HG02759 (cell line): ENCODE measurements around the gene ZNF366.
A peak's percentile ranks its signal among the peaks of the same experiment; 100 is the strongest.

Source experiments
- ATAC-seq: cut with Tn5 transposase; IDR thresholded peaks from one replicate; pipeline ENCODE4 v1.9.1; 2021; ENCODE audit warnings: mild to moderate bottlenecking, moderate library complexity; ENCODE audit not compliant: unreplicated experiment

The ZNF366 gene

GRCh38 chr5:72441862-72442540 is 65.2 kb downstream of the ZNF366 start:
- ATAC-seq, result no peak

GRCh38 chr5:72441094-72441723 is 66.0 kb downstream of the ZNF366 start:
- no peak for ATAC-seq

- ATAC-seq, result peak; percentile 52
These were observed 67.0 kb downstream of the ZNF366 start for GRCh38 chr5:72440207-72440638.

GRCh38 chr5:72439192-72439591 is 68.0 kb downstream of the ZNF366 start:
- ATAC-seq, result no peak

- ATAC-seq, result peak; percentile 49
These were observed 69.1 kb downstream of the ZNF366 start for GRCh38 chr5:72438141-72438540.

GRCh38 chr5:72436796-72437471 is 70.3 kb downstream of the ZNF366 start:
- ATAC-seq, result no peak

GRCh38 chr5:72434781-72435437 is 72.3 kb downstream of the ZNF366 start:
- ATAC-seq, result no peak

GRCh38 chr5:72434056-72434780 is 73.0 kb downstream of the ZNF366 start:
- ATAC-seq, result no peak

- no peak for ATAC-seq
These were observed 73.7 kb downstream of the ZNF366 start for GRCh38 chr5:72433522-72433921.

GRCh38 chr5:72428669-72429068 is 78.5 kb downstream of the ZNF366 start:
- ATAC-seq, result no peak

GRCh38 chr5:72427488-72428437 is 79.4 kb downstream of the ZNF366 start:
- ATAC-seq, result no peak

- ATAC-seq, result no peak
These were observed 80.2 kb downstream of the ZNF366 start for GRCh38 chr5:72427016-72427415.

GRCh38 chr5:72426019-72426418 is 81.2 kb downstream of the ZNF366 start:
- no peak for ATAC-seq

GRCh38 chr5:72418271-72418670 is 88.9 kb downstream of the ZNF366 start:
- no peak for ATAC-seq

GRCh38 chr5:72417333-72418062 is 89.7 kb downstream of the ZNF366 start:
- ATAC-seq, result no peak

- no peak for ATAC-seq
These were observed 91.4 kb downstream of the ZNF366 start for GRCh38 chr5:72415616-72416325.

- no peak for ATAC-seq
These were observed 94.7 kb downstream of the ZNF366 start for GRCh38 chr5:72412283-72413055.
